Measurements from ENCODE around the gene PIAS3.
"Not testable (repeated sequence)": the region's sequence is repeated elsewhere in the genome, so short reads cannot be mapped to it uniquely, and the experiment has no call there.

PIAS3 gene

GRCh38 chr1:145823565-145824498 is 35.0 kb downstream of the PIAS3 start, which contains the start of the genes POLR3C and RNF115:
Gene POLR3C, plus strand, starts transcription at chr1:145824200. Its CDS starts 1,577 bp downstream, at chr1:145825777.
Gene RNF115, minus strand, starts transcription at chr1:145824095. Its CDS starts 222 bp downstream, at chr1:145823873.
- peak; percentile 91 for DNase-seq (ENCODE audit: low spot score)

GRCh38 chr1:145822779-145823331 is 36.0 kb downstream of the PIAS3 start:
- DNase-seq (ENCODE audit: low spot score), result not testable (repeated sequence)

GRCh38 chr1:145818095-145818494 is 40.8 kb downstream of the PIAS3 start:
- DNase-seq (ENCODE audit: low spot score), result not testable (repeated sequence)

GRCh38 chr1:145812977-145813810 is 45.7 kb downstream of the PIAS3 start:
- not testable (repeated sequence) for DNase-seq (ENCODE audit: low spot score)

- no peak for DNase-seq (ENCODE audit: low spot score)
These were observed 52.0 kb downstream of the PIAS3 start for GRCh38 chr1:145806844-145807243.

GRCh38 chr1:145806408-145806807 is 52.5 kb downstream of the PIAS3 start:
- no peak for DNase-seq (ENCODE audit: low spot score)

- no peak for DNase-seq (ENCODE audit: low spot score)
These were observed 53.8 kb downstream of the PIAS3 start for GRCh38 chr1:145805057-145805456.

GRCh38 chr1:145804235-145805045 is 54.4 kb downstream of the PIAS3 start:
- no peak for DNase-seq (ENCODE audit: low spot score)

GRCh38 chr1:145799806-145800205 is 59.1 kb downstream of the PIAS3 start:
- no peak for DNase-seq (ENCODE audit: low spot score)
